DOHH2 (cell line): ENCODE measurements around the gene POU2F3.

Experiments
- CTCF ChIP-seq: fragments of 200-600 bp; sonication (generic); IDR thresholded peaks from one replicate; pipeline ENCODE4 v1.5.1; 2014; ENCODE audit warnings: antibody characterized with exemption, mild to moderate bottlenecking, low read depth, low read length; ENCODE audit not compliant: poor library complexity, severe bottlenecking
- EZH2phosphoT487 ChIP-seq: fragments of 200-600 bp; sonication (generic); IDR thresholded peaks from 2 replicates; pipeline ENCODE4 v1.6.1; 2017; ENCODE audit warnings: borderline replicate concordance, mild to moderate bottlenecking, antibody characterized with exemption, low read length, moderate library complexity, mixed read lengths

GRCh38 chr11:120226714-120227113, 13.2 kb upstream of the POU2F3 start:
- no peak for TF ChIP-seq CTCF
- no peak for TF ChIP-seq EZH2phosphoT487
